Kidney epithelial cell (primary cell): ENCODE results near the gene CFAP92. TPM values are rescaled to one million over a fixed set of nuclear protein-coding genes. Genes with fewer than 3 reads are reported as not detected.

Experiments
- DNase-seq: peaks from one replicate; pipeline ENCODE4 v3.0.0-alpha.2; 2010; ENCODE audit warnings: low read depth
- H3K27me3 ChIP-seq: 2 replicates; pipeline ENCODE4 v1.6.0; 2011; ENCODE audit warnings: low read length; ENCODE audit not compliant: control insufficient read depth, insufficient read depth
- H3K36me3 ChIP-seq: 2 replicates; pipeline ENCODE4 v1.5.1; 2011; ENCODE audit warnings: low read length; ENCODE audit not compliant: control insufficient read depth, insufficient read depth
- H3K4me3 ChIP-seq: 2 replicates; pipeline ENCODE4 v1.5.1; 2011; ENCODE audit warnings: low read depth, mild to moderate bottlenecking, control low read depth, low read length
- CTCF ChIP-seq: IDR thresholded peaks from 2 replicates; pipeline ENCODE4 v1.5.1; 2011; ENCODE audit warnings: mild to moderate bottlenecking, moderate library complexity, low read length, control low read depth, inconsistent platforms; ENCODE audit not compliant: insufficient read depth, poor library complexity, severe bottlenecking
- total RNA-seq: library from RNA; depleted of rRNA; stranded (reverse); fragments of >200 nt; gene quantifications from 2 replicates; pipeline ENCODE4 v1.2.3, GENCODE V29; 2015

The CFAP92 gene
- total RNA-seq, 1 donor from 2014 or later, result 0.50 TPM

GRCh38 chr3:128878011-128878457 is 115.8 kb downstream of the CFAP92 start:
- TF ChIP-seq CTCF, result no peak

DNA sequence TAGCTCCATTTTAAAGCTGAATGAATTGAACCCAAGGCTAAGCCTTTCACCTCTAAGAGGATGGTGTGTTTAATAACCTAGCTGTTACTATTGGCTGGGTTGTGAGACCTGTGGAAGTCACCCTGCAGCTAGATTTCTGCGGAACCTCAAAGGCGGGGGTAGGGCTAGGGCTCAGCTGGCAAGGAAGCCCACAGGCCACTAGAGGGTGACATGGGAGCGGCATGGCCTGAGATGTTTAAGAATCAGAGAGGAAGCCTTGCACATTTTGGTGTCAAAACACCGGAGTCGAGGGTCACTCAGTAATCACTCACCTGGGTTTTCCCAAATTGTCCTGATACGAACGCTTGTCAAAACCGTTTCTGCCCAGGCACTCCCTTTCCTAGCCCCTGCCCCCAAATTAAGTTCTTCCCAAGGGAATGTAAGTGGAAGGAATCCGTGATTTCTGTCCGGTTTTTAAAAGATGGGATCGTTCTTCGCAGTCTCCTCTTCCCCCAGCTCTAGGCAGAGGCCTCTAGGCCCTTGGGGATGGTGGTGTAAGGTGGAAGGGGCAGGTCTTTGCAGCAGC is 118.2 kb downstream of the CFAP92 start:
- DNase-seq, result no peak
- H3K27me3 ChIP-seq, result no peaks in the 10 kb centered on the region
- no peak overlapping the region for H3K4me3 ChIP-seq
- peak; percentile 74 for TF ChIP-seq CTCF
- H3K36me3 ChIP-seq, result no peaks in the 10 kb centered on the region

More at GRCh38 chr3:128878011-128878457, 115.8 kb downstream of the CFAP92 start:
- Histone ChIP-seq H3K27me3 (no peaks in the 10 kb centered on the region), H3K36me3 (no peaks in the 10 kb centered on the region), H3K4me3 (peak overlapping the region; percentile 85)
- no peak for DNase-seq

DNA sequence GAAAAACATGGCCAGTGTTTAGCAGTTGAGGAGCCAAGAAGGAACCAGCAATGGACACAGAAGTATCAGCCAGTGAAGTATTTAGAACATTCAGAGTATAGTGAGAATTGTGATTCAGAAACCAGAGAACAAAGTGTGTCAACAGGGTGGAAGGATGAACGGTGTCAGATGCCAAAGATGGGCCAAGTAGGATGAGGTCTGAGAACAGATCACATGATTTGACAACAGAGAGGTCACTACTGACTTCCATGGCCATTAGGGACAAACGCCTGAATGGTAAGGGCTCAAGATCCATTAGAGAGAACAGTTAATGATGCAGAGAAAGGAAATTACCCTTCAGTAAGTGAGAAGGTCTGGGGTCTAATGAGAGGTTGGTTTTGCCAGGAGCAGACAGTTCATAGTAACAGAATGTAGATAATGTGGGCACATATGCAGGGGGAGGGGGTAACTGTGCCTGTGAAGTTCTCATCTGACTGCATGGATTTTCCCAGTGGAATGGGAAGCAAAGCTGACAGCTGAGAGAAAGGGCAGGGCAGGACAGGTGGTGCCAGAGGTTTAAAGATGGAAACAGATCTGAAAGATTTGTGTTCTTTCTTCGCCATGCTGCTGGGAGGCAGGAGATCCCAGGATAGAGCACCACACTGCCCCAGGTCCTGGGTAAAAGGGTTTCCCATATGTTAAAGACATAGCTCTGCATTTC is 119.2 kb downstream of the CFAP92 start:
- H3K4me3 ChIP-seq, result no peak overlapping the region
- no peaks in the 10 kb centered on the region for H3K27me3 ChIP-seq
- no peak for TF ChIP-seq CTCF
- H3K36me3 ChIP-seq, result no peaks in the 10 kb centered on the region
- no peak for DNase-seq

GRCh38 chr3:128873244-128874022 is 120.4 kb downstream of the CFAP92 start:
- no peak overlapping the region for H3K4me3 ChIP-seq
- DNase-seq, result no peak
- TF ChIP-seq CTCF, result no peak
- H3K36me3 ChIP-seq, result no peaks in the 10 kb centered on the region
- H3K27me3 ChIP-seq, result no peaks in the 10 kb centered on the region

DNA sequence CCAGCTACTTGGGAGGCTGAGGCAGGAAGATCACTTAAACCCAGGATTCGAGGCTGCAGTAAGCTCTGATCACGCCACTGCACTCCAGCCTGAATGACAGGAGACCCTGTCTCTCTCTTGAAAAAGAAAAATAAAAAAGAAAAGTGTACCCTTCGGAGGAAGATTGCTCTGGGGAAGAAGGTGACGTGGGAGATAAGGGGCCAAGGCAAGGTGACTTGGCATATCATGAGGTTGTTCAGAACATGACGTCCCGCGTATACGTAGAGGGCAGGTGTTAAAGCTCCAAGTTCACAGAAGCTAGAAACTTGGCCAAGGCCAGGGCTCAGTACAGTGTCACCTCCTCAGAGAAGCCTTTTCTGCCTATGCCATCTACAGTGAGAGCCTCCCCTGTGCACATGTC is 121.1 kb downstream of the CFAP92 start:
- TF ChIP-seq CTCF, result no peak
- Histone ChIP-seq H3K4me3 (no peak overlapping the region), H3K36me3 (no peaks in the 10 kb centered on the region), H3K27me3 (no peaks in the 10 kb centered on the region)
- DNase-seq, result no peak
